ENCODE results near the gene MS4A1. TPM values are rescaled to one million over a fixed set of nuclear protein-coding genes. Genes with fewer than 3 reads are reported as not detected.

MS4A1 gene
- total RNA-seq, 1 experiment from 2014 or later = not detected

GRCh38 chr11:60492488-60493009 is 36.9 kb downstream of the MS4A1 start, which contains the start of gene MS4A12:
MS4A12 (plus strand) TSS chr11:60492778; CDS start chr11:60497319, 4,541 bp downstream.
- H2BK15ac ChIP-seq (ENCODE audit: low read depth, low read length) = no peak within 1 kb of the TSS
- no peak within 1 kb of the TSS for H3K4ac ChIP-seq (ENCODE audit: low read depth, low read length)
- H2BK5ac ChIP-seq (ENCODE audit: insufficient read length, low read length) = no peak within 1 kb of the TSS
- no peaks in the 10 kb centered on the region for H3K4me1 ChIP-seq (ENCODE audit: insufficient read depth, low read length)
- H3T11ph ChIP-seq (ENCODE audit: low read length) = no peak within 1 kb of the TSS
- no peaks in the 10 kb centered on the region for H3K9me3 ChIP-seq (ENCODE audit: control insufficient read depth, low read depth, low read length)
- no peak within 1 kb of the TSS for H3K27ac ChIP-seq (ENCODE audit: insufficient read length, low read depth, low read length)
- Mint-ChIP-seq H3K27me3 (ENCODE audit: low read depth) (no peaks in the 10 kb centered on the region), H3K4me3 (no peak within 1 kb of the TSS), H3K36me3 (ENCODE audit: insufficient read depth in 1 of 3, low read depth in 3 of 3) (peaks cover 0 to 14% (median 4%) of the 10 kb centered on the region in 3 experiments; a peak in 4 of 7 replicates), H3K9me3 (peaks cover 5 to 13% of the 10 kb centered on the region in 2 experiments), H3K4me1 (peaks cover 4 to 15% of the 10 kb centered on the region in 2 experiments), H3K27ac (no peak within 1 kb of the TSS)
- H3K4me2 ChIP-seq (ENCODE audit: insufficient read depth, insufficient read length, low read length) = no peak within 1 kb of the TSS
- no peak within 1 kb of the TSS for H4K5ac ChIP-seq (ENCODE audit: insufficient read length, low read depth, low read length)
- H2AK5ac ChIP-seq (ENCODE audit: insufficient read length, low read length) = no peak within 1 kb of the TSS
- H3K79me2 ChIP-seq (ENCODE audit: insufficient read depth, low read length) = no peaks in the 10 kb centered on the region
- H3K9ac ChIP-seq (ENCODE audit: extremely low read depth, insufficient read length, low read length) = no peak within 1 kb of the TSS
- H3K79me1 ChIP-seq (ENCODE audit: insufficient read depth, low read depth, low read length, poor library complexity, severe bottlenecking) = no peaks in the 10 kb centered on the region
- H2BK120ac ChIP-seq (ENCODE audit: low read depth, low read length, poor library complexity, severe bottlenecking) = no peak within 1 kb of the TSS
- H3K14ac ChIP-seq (ENCODE audit: insufficient read depth, low read length) = no peak within 1 kb of the TSS
- no peaks in the 10 kb centered on the region for H3K27me3 ChIP-seq (ENCODE audit: insufficient read depth, low read length)
- no peak within 1 kb of the TSS for H4K8ac ChIP-seq (replicated peaks; ENCODE audit: insufficient read length, low read depth, low read length)
- H3K56ac ChIP-seq (ENCODE audit: insufficient read length, low read depth, low read length) = no peak within 1 kb of the TSS
- no peak within 1 kb of the TSS for H2BK12ac ChIP-seq (ENCODE audit: insufficient read length, low read depth, low read length)
- no peak for TF ChIP-seq CTCF (conservative IDR thresholded peaks at IDR 0.05)
- no peak within 1 kb of the TSS for H2BK20ac ChIP-seq (ENCODE audit: low read depth, low read length, poor library complexity, severe bottlenecking)
- no peaks in the 10 kb centered on the region for H4K20me1 ChIP-seq (ENCODE audit: control insufficient read depth, insufficient read depth, insufficient read length)
- no peak within 1 kb of the TSS for H3K18ac ChIP-seq (ENCODE audit: insufficient read length, low read depth, low read length)
- H2AFZ ChIP-seq (ENCODE audit: low read length) = no peak within 1 kb of the TSS
- DNase-seq = no peak
- H3K23ac ChIP-seq (ENCODE audit: insufficient read length, low read depth, low read length) = no peak within 1 kb of the TSS
- no CpG with 5 or more reads among the region's 4 CpGs for WGBS (ENCODE audit: extremely low coverage, insufficient read length, low lambda C conversion rate)
- no peaks in the 10 kb centered on the region for H3K23me2 ChIP-seq (ENCODE audit: insufficient read length, low read depth, low read length, poor library complexity, severe bottlenecking)
- no peak within 1 kb of the TSS for H4K91ac ChIP-seq (ENCODE audit: insufficient read length, low read depth, low read length)

Measured in H9 (cell line).